Skin epidermis (tissue), 12 donors: ENCODE results near the gene GINS2.

Experiments used
- H3K27ac ChIP-seq, 21 experiments: fragments of 200-600 bp; sonication (generic) in 11 of 21; one replicate each; pipeline ENCODE4 v1.5.0; 2020; ENCODE audit warnings: mild to moderate bottlenecking in 3 of 21, inconsistent platforms in 2 of 21, moderate library complexity in 2 of 21
- H3K4me3 ChIP-seq, 7 experiments: fragments of 200-600 bp; sonication (generic) in 2 of 7; one replicate each; pipeline ENCODE4 v1.5.0; 2020; ENCODE audit warnings: inconsistent platforms in 2 of 7, mild to moderate bottlenecking in 2 of 7, moderate library complexity in 1 of 7

Gene GINS2

GRCh38 chr16:85674828-85675227 is 13.9 kb downstream of the GINS2 start:
- Histone ChIP-seq H3K27ac (no peak overlapping the region), H3K4me3 (no peak overlapping the region)

GRCh38 chr16:85674418-85674755 is 14.4 kb downstream of the GINS2 start:
- Histone ChIP-seq H3K27ac (no peak overlapping the region), H3K4me3 (no peak overlapping the region)

- Histone ChIP-seq H3K4me3 (no peak overlapping the region), H3K27ac (no peak overlapping the region)
Observed at GRCh38 chr16:85673529-85674417, 15.0 kb downstream of the GINS2 start.

- Histone ChIP-seq H3K4me3 (no peak overlapping the region), H3K27ac (no peak overlapping the region)
Observed at GRCh38 chr16:85670840-85671239, 17.9 kb downstream of the GINS2 start.

GRCh38 chr16:85668676-85669424 is 19.9 kb downstream of the GINS2 start:
- H3K27ac ChIP-seq = no peak overlapping the region
- no peak overlapping the region for H3K4me3 ChIP-seq

GRCh38 chr16:85667841-85668413 is 20.8 kb downstream of the GINS2 start:
- H3K27ac ChIP-seq = no peak overlapping the region

GRCh38 chr16:85667261-85667660 is 21.5 kb downstream of the GINS2 start:
- H3K4me3 ChIP-seq = no peak overlapping the region

More at GRCh38 chr16:85667841-85668413, 20.8 kb downstream of the GINS2 start:
- no peak overlapping the region for H3K4me3 ChIP-seq

GRCh38 chr16:85665929-85666328 is 22.8 kb downstream of the GINS2 start:
- Histone ChIP-seq H3K27ac (no peak overlapping the region), H3K4me3 (no peak overlapping the region)

More at GRCh38 chr16:85667261-85667660, 21.5 kb downstream of the GINS2 start:
- H3K27ac ChIP-seq = no peak overlapping the region

GRCh38 chr16:85665373-85665740 is 23.4 kb downstream of the GINS2 start:
- Histone ChIP-seq H3K27ac (no peak overlapping the region), H3K4me3 (no peak overlapping the region)

- Histone ChIP-seq H3K27ac (no peak overlapping the region), H3K4me3 (no peak overlapping the region)
Observed at GRCh38 chr16:85664580-85665372, 24.0 kb downstream of the GINS2 start.

- Histone ChIP-seq H3K4me3 (no peak overlapping the region), H3K27ac (no peak overlapping the region)
Observed at GRCh38 chr16:85663891-85664321, 24.8 kb downstream of the GINS2 start.

- Histone ChIP-seq H3K27ac (no peak overlapping the region), H3K4me3 (no peak overlapping the region)
Observed at GRCh38 chr16:85662976-85663830, 25.6 kb downstream of the GINS2 start.

- Histone ChIP-seq H3K4me3 (no peak overlapping the region), H3K27ac (no peak overlapping the region)
Observed at GRCh38 chr16:85662482-85662812, 26.3 kb downstream of the GINS2 start.

GRCh38 chr16:85661740-85662481 is 26.8 kb downstream of the GINS2 start:
- H3K27ac ChIP-seq = no peak overlapping the region
- H3K4me3 ChIP-seq = no peak overlapping the region

GRCh38 chr16:85660843-85661739 is 27.7 kb downstream of the GINS2 start:
- H3K27ac ChIP-seq = no peak overlapping the region
- no peak overlapping the region for H3K4me3 ChIP-seq

GRCh38 chr16:85659805-85660511 is 28.8 kb downstream of the GINS2 start:
- peak overlapping the region in 1 of 21 experiments; percentile 31 for H3K27ac ChIP-seq

GRCh38 chr16:85659336-85659735 is 29.4 kb downstream of the GINS2 start:
- H3K4me3 ChIP-seq = no peak overlapping the region
- no peak overlapping the region for H3K27ac ChIP-seq

More at GRCh38 chr16:85659805-85660511, 28.8 kb downstream of the GINS2 start:
- H3K4me3 ChIP-seq = no peak overlapping the region
